Spleen (tissue), 11 donors: ENCODE data around the gene MOBP. TPM values are rescaled to one million over a fixed set of nuclear protein-coding genes. Genes with fewer than 3 reads are reported as not detected.
"Not testable (repeated sequence)": the region's sequence is repeated elsewhere in the genome, so short reads cannot be mapped to it uniquely, and the experiment has no call there.

ENCODE experiments used
- DNase-seq: peaks from one replicate; pipeline ENCODE4 v3.0.0-alpha.2; 2020
- H3K27ac ChIP-seq, 8 donors: fragments of 200-600 bp; sonication (generic) in 7 of 8; 1 replicate in 4 of 8; 2 replicates in 4 of 8; pipeline versions ENCODE4 v1.5.0 to v1.8.0; 2016 to 2021; ENCODE audit warnings: inconsistent platforms in 4 of 8, mild to moderate bottlenecking in 4 of 8, moderate library complexity in 1 of 8
- H3K27me3 ChIP-seq, 7 donors: fragments of 200-600 bp; sonication (generic) in 6 of 7; replicated peaks in 1 of 7; 1 replicate in 4 of 7; 2 replicates in 3 of 7; pipeline versions ENCODE4 v1.5.0 to v1.8.0; 2016 to 2021; ENCODE audit warnings: inconsistent platforms in 3 of 7, mild to moderate bottlenecking in 1 of 7
- H3K36me3 ChIP-seq, 6 donors: fragments of 200-600 bp; sonication (generic) in 5 of 6; 1 replicate in 4 of 6; 2 replicates in 2 of 6; pipeline versions ENCODE4 v1.5.0 to v1.8.0; 2016 to 2021; ENCODE audit warnings: inconsistent platforms in 2 of 6
- H3K4me1 ChIP-seq, 6 donors: fragments of 200-600 bp; sonication (generic) in 5 of 6; 1 replicate in 3 of 6; 2 replicates in 3 of 6; pipeline versions ENCODE4 v1.5.0 to v1.8.0; 2016 to 2021; ENCODE audit warnings: inconsistent platforms in 3 of 6
- H3K4me3 ChIP-seq, 8 donors: fragments of 200-600 bp; sonication (generic) in 7 of 8; 1 replicate in 4 of 8; 2 replicates in 4 of 8; pipeline versions ENCODE4 v1.5.0 to v1.8.0; 2016 to 2021; ENCODE audit warnings: inconsistent platforms in 4 of 8, mild to moderate bottlenecking in 4 of 8, moderate library complexity in 2 of 8
- H3K9me3 ChIP-seq, 8 donors: fragments of 200-600 bp; sonication (generic) in 7 of 8; 1 replicate in 4 of 8; 2 replicates in 4 of 8; pipeline versions ENCODE4 v1.5.0 to v1.8.0; 2016 to 2021; ENCODE audit warnings: inconsistent platforms in 4 of 8
- POLR2A ChIP-seq, 3 donors: fragments of 450-650 bp; IDR thresholded peaks; one replicate each; pipeline ENCODE4 v1.5.1; 2017; ENCODE audit warnings: antibody characterized with exemption in 3 of 3, mild to moderate bottlenecking in 1 of 3
- POLR2AphosphoS5 ChIP-seq, 3 donors: sonication (generic); formaldehyde crosslinking; IDR thresholded peaks; one replicate each; pipeline ENCODE4 v1.5.1; 2017; ENCODE audit warnings: antibody characterized with exemption in 3 of 3
- WGBS, 5 donors: extraction: QIAGEN DNeasy Blood & Tissue Kit in 3 of 5; methylation state at CpG; one replicate each; pipeline versions ENCODE4 v1.1.5 to v1.1.7; 2013 to 2018; 5-methylcytosine and 5-hydroxymethylcytosine counted together
- intact Hi-C: fragments of 100-400 bp; cut with DNase I; formaldehyde crosslinking; loops from one replicate; pipeline ENCODE4 v1.15.0; 2023; ENCODE audit warnings: low total_unique reads
- polyA plus RNA-seq, 3 donors: library from polyadenylated mRNA; stranded (reverse); fragments of 200-250 nt; gene quantifications; one replicate each; pipeline ENCODE4 v1.2.1, GENCODE V29; 2013
- total RNA-seq, 7 donors: library from RNA; depleted of rRNA in 3 of 7; stranded (reverse); fragments of >200 nt in 3 of 7; fragmentation: NEBNext Ultra II Directional in 4 of 7; extraction: Animal tissue kit (Norgen Biotek cat#: 25700) in 4 of 7; gene quantifications; one replicate each; pipeline versions ENCODE4 v1.1.0 to v1.2.1, GENCODE V29; 2016 to 2021
- TF ChIP-seq, protein P1 (sequence below), 11 experiments: fragments of 200-600 bp in 7 of 11; fragments of 450-650 bp in 4 of 11; sonication (generic) in 4 of 11; IDR thresholded peaks in 8 of 11; conservative IDR thresholded peaks in 3 of 11; 1 replicate in 7 of 11; 2 replicates in 4 of 11; pipeline versions ENCODE4 v1.4.0 to v1.8.0; 2016 to 2021; ENCODE audit warnings: antibody characterized with exemption in 11 of 11, inconsistent platforms in 4 of 11, mild to moderate bottlenecking in 1 of 11
- donor health status: healthy with polysubstance abuse.
- donor health status: DM: no; HTN: no; CAD: no; lungs with moderate emphysema.
- donor health status: DM: no; HTN: no; CAD: no.
- donor health status: Bipolar disorder and iron deficiency.
- donor health status: healthy.
- donor health status: DM: no; HTN: no; CAD: no.
- donor health status: DM: yes; HTN: yes; CAD: no.

Gene MOBP
- total and polyA plus RNA-seq, 10 donors: 0.06 TPM; not detected in 9

DNA sequence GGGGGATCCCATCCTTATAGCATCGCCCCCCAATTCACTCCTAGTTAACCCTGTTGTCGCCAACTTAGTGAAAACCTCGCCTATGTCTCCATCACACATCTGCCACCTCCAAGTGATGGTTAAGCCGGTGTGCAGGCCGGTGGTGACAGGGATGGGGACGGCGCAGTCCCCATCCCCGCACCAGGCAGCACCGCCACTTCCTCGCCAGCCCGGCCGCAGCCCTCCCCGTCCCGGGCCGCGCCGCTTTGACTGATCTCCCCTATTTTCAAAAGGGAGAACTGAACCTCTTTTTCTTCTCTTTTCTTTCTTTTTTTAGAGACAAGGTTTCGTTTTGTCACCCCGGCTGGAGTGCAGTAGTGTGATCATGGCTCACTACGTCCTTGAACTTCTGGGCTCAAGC, 11.3 kb upstream of the MOBP start:
- no peak overlapping the region for H3K27ac ChIP-seq
- intact Hi-C loops: no loop called here
- TF ChIP-seq POLR2AphosphoS5 (IDR thresholded peaks at IDR 0.05): no peak
- TF ChIP-seq, protein P1, sequence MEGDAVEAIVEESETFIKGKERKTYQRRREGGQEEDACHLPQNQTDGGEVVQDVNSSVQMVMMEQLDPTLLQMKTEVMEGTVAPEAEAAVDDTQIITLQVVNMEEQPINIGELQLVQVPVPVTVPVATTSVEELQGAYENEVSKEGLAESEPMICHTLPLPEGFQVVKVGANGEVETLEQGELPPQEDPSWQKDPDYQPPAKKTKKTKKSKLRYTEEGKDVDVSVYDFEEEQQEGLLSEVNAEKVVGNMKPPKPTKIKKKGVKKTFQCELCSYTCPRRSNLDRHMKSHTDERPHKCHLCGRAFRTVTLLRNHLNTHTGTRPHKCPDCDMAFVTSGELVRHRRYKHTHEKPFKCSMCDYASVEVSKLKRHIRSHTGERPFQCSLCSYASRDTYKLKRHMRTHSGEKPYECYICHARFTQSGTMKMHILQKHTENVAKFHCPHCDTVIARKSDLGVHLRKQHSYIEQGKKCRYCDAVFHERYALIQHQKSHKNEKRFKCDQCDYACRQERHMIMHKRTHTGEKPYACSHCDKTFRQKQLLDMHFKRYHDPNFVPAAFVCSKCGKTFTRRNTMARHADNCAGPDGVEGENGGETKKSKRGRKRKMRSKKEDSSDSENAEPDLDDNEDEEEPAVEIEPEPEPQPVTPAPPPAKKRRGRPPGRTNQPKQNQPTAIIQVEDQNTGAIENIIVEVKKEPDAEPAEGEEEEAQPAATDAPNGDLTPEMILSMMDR (IDR thresholded peaks at IDR 0.05 in 8 of 11, conservative IDR thresholded peaks at IDR 0.05 in 3 of 11): no peak
- TF ChIP-seq POLR2A (IDR thresholded peaks at IDR 0.05): no peak
- no peaks in the 10 kb centered on the region for H3K4me1 ChIP-seq
- no peak for DNase-seq
- no peak overlapping the region for H3K4me3 ChIP-seq
- no peaks in the 10 kb centered on the region for H3K36me3 ChIP-seq
- H3K27me3 ChIP-seq: peaks cover 0 to 18% (median 0%) of the 10 kb centered on the region in 7 donors
- H3K9me3 ChIP-seq: no peaks in the 10 kb centered on the region
- WGBS, 5 donors: 93 to 97% (median 94%) methylated on average over 17 to 20 of the region's 20 CpGs

DNA sequence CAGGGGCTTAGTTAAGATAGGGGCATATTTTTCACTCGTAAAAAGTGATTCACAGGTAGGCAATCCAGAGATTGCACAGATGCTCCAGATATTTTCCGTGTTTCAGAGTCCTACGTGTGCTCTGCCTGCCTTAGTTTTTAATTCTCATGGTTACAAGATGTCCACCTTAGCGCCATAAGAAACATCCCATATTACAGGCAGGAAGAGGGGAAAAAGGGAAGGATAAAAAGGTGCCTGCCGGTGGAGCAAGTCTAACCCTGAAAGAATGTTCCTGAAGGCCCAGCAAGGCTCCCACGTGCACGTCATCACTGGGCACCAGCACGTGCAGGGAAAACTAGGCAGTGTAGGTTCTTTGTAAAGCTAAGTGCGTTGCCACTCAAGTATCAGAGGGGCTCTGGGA, 10.1 kb upstream of the MOBP start:
- H3K27ac ChIP-seq: no peak overlapping the region
- intact Hi-C loops: no loop called here
- no peak for DNase-seq
- H3K36me3 ChIP-seq: no peaks in the 10 kb centered on the region
- no peaks in the 10 kb centered on the region for H3K9me3 ChIP-seq
- H3K4me1 ChIP-seq: no peaks in the 10 kb centered on the region
- 87 to 93% (median 90%) methylated on average over 9 of the region's 9 CpGs for WGBS, 5 donors
- H3K4me3 ChIP-seq: no peak overlapping the region
- TF ChIP-seq POLR2A (IDR thresholded peaks at IDR 0.05): no peak
- TF ChIP-seq, protein P1 (IDR thresholded peaks at IDR 0.05 in 8 of 11, conservative IDR thresholded peaks at IDR 0.05 in 3 of 11): no peak
- no peak for TF ChIP-seq POLR2AphosphoS5 (IDR thresholded peaks at IDR 0.05)
- peaks cover 0 to 18% (median 0%) of the 10 kb centered on the region in 7 donors for H3K27me3 ChIP-seq

DNA sequence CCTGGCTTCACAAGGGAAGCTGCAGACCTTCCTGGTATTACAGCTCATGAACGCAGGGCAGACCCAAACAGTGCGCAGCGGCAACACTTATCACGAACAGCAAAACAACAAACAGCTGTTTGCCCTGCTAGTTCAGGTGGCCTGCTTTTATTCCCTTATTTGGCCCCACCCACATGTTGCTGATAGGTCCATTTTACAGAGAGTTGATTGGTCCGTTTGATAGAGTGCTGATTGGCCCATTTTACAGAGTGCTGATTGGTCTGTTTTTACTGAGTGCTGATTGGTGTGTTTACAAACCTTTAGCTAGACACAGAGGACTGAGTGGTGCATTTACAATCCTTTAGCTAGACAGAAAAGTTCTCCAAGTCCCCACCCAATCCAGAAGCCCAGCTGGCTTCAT, 8.9 kb upstream of the MOBP start:
- 86 to 95% (median 89%) methylated on average over 5 of the region's 5 CpGs for WGBS, 5 donors
- DNase-seq, H3K9me3 ChIP-seq, intact Hi-C loops, H3K4me3 ChIP-seq, H3K36me3 ChIP-seq, H3K4me1 ChIP-seq, H3K27ac ChIP-seq: not testable (repeated sequence)
- H3K27me3 ChIP-seq: peaks cover 0 to 18% (median 0%) of the 10 kb centered on the region in 7 donors

DNA sequence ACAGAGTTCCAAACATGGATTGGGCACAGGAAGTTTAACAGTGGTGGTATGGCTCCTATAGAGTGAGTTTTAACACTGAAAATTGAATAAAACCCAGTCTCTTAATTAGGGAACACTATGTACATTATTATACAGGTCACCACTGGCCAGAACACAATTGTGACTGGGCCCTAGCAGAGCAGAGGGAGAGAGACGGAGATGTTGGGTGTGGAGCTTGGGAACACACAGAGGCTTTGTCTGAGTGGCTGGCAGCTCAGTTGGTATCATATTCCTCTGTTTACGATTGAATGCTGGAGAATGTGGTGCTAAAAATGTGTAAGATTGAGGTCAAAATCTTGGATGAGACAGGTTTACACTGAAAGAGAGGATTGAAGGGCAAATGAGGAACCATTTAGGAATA, 6.8 kb upstream of the MOBP start:
- no peak for DNase-seq
- Histone ChIP-seq H3K4me3 (no peak overlapping the region), H3K27me3 (peaks cover 0 to 9% (median 0%) of the 10 kb centered on the region in 7 donors), H3K27ac (no peak overlapping the region), H3K9me3 (no peaks in the 10 kb centered on the region), H3K4me1 (no peaks in the 10 kb centered on the region), H3K36me3 (no peaks in the 10 kb centered on the region)
- TF ChIP-seq POLR2AphosphoS5 (IDR thresholded peaks at IDR 0.05): no peak
- TF ChIP-seq, protein P1 (IDR thresholded peaks at IDR 0.05 in 8 of 11, conservative IDR thresholded peaks at IDR 0.05 in 3 of 11): no peak
- TF ChIP-seq POLR2A (IDR thresholded peaks at IDR 0.05): no peak
- WGBS, 5 donors: 80 to 91% (median 87%) methylated on average over 2 of the region's 2 CpGs
- intact Hi-C loops: no loop called here

DNA sequence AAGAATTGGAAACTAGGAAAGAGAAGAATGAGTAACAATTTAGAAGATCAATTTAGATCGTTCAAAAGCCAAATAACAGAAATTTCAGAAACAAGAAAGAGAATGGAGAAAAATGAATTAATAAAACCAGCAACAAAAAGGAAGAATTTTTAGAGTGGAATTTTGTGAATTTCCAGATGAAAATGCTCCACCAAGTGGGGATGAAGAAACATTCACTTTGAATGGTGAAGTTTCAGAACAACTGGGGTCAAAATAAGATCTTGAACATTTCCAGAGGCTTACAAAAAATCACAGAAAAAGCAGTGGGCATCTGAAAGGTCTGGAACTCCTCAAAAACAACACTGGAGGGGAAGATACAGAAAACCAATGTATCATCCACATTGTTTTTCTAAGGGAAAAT, 4.2 kb upstream of the MOBP start:
- no peak overlapping the region for H3K4me3 ChIP-seq
- TF ChIP-seq POLR2AphosphoS5 (IDR thresholded peaks at IDR 0.05): no peak
- TF ChIP-seq, protein P1 (IDR thresholded peaks at IDR 0.05 in 8 of 11, conservative IDR thresholded peaks at IDR 0.05 in 3 of 11): no peak
- no peak for TF ChIP-seq POLR2A (IDR thresholded peaks at IDR 0.05)
- H3K27me3 ChIP-seq: peaks cover 0 to 9% (median 0%) of the 10 kb centered on the region in 7 donors
- no peak for DNase-seq
- intact Hi-C loops: no loop called here
- H3K4me1 ChIP-seq: no peaks in the 10 kb centered on the region
- H3K9me3 ChIP-seq: no peaks in the 10 kb centered on the region
- no peak overlapping the region for H3K27ac ChIP-seq
- WGBS, 5 donors: 0 to 50% (median 0%) methylated on average over 1 of the region's 1 CpG
- H3K36me3 ChIP-seq: no peaks in the 10 kb centered on the region
